OCI-LY7 (cell line): ENCODE measurements around the gene ALDH3B1.

ENCODE experiments used
- CTCF ChIP-seq: fragments of 200-600 bp; sonication (generic); conservative IDR thresholded peaks from 2 replicates; pipeline ENCODE4 v1.5.1; 2014; ENCODE audit warnings: mild to moderate bottlenecking, antibody characterized with exemption, low read length, moderate library complexity, mixed read lengths
- EZH2phosphoT487 ChIP-seq: fragments of 200-600 bp; sonication (generic); IDR thresholded peaks from 2 replicates; pipeline ENCODE4 v1.6.1; 2018; ENCODE audit warnings: low read depth, borderline replicate concordance, mild to moderate bottlenecking, mixed run types, antibody characterized with exemption, low read length, moderate library complexity, mixed read lengths

GRCh38 chr11:68061508-68061907 lies 51.4 kb downstream of the ALDH3B1 start:
- no peak for TF ChIP-seq CTCF
- TF ChIP-seq EZH2phosphoT487, result no peak
